Stimulated activated CD4-positive, alpha-beta T cell treated with anti-CD3 and anti-CD28 coated beads, Interleukin-1b, Interleukin-23, amount 100 ng/mL, for 48 hours (primary cell): Measurements from ENCODE around the gene SPTBN1.

Experiments used
- DNase-seq: peaks from one replicate; pipeline ENCODE4 v3.0.0-alpha.2; 2020

SPTBN1 gene

DNA sequence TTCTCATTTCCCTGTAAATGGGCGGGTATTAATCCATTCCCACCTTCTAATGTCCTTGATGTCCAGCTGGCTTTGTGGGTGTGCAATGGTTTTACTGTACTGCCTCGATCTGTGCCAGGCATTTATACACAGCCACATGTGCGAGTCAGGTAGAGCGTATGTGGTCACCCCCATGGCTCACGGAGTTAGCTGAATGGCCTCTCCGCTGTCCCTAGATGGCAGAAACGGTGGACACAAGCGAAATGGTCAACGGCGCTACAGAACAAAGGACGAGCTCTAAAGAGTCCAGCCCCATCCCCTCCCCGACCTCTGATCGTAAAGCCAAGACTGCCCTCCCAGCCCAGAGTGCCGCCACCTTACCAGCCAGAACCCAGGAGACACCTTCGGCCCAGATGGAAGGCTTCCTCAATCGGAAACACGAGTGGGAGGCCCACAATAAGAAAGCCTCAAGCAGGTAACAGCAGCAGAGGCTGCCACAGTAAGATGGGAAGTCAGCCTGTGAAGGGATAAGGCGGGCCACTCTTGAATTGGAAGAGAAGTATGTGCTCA, 208.2 kb downstream of the SPTBN1 start:
- DNase-seq: no peak

DNA sequence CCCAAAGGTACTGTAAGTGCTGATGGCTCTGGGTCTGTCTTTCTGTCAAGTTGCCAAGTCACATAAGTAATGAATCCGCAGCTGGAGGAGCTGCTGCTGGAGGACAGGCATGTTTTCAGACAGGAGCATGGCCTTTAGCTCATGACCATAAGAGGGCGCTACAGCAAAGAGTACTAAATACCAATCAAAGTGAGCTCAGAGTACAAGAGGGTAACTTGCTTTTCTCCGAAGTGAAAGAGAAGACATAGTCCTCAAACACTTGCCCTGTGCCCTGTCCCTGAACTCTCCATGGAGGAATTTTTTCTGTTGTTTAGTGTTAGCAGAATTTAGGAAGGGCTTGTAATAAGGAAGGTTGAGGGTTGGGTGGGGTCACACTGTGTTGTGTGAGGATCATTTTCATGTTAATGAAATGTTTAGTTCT, 209.3 kb downstream of the SPTBN1 start:
- peak; percentile 46 for DNase-seq

DNA sequence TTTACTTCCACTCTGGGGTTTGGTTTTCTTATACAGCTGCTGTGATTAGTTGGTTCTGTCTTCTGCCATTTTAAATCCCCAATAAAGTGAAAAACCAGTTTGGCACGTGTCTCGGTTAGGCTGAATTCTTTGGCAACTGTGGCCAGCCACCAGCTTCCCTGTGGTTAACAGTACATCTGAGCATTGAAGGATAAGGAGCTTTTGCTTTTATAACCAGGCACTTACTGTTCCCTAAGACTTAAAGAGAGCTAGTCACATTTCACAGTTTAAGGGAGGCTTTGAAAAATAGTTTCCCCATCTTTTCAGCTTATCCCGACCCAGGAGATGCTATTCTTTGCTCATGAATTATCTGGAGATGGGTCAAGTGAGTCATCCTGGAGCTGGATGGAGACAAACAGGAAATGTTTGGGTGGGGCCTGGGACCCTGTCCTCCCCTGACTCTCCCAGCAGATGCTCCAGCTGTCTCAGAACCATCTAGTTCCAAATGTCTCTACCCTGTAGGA, 210.1 kb downstream of the SPTBN1 start:
- DNase-seq: no peak

DNA sequence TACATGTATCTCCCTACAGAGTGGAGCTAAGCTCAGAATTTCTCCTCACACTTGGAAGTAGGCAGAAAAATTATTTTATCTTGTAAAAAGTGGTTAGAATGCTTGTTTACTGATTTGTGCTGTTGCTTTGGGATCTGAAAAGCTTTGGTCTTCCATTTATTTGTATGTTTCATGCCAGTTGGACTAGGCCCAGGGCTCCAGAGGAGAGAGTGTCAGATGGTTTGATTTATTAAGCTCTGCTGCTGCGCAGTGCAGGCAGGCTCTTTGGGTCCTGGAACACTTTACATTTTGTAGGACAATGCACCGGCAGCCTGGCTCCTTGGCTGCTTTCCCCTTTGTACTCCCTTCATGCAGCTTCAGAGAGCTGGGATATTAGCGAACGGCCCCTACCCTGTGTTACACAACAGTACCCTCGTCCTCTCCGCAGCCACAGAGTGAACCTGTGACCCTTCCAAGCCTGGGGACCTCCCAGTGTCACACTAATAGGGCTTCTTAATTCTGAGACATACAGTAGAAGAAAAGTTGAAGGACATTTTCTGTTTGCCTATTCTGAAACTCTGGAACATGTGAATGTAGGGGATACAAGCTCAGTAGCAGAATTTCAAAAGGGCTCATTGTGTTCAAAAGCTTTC, 210.6 kb downstream of the SPTBN1 start:
- DNase-seq: no peak

DNA sequence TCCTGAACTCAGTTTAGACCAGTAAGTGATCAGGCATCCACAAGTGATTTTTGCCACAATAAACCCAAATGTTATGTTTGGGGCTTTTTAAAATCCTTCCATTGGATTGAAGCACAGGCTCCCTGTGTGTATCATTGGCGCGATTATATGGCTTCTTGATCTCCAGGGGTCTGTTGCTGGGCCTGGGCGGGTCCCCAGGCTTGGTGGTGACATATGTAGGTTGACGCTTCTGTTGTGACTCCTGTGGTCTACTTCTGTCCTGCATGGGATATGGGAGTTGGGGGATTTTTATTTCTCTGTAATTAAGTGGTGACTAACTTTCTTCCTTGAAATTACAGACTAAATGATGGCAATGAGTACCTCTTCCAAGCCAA, 211.1 kb downstream of the SPTBN1 start:
- DNase-seq: no peak

DNA sequence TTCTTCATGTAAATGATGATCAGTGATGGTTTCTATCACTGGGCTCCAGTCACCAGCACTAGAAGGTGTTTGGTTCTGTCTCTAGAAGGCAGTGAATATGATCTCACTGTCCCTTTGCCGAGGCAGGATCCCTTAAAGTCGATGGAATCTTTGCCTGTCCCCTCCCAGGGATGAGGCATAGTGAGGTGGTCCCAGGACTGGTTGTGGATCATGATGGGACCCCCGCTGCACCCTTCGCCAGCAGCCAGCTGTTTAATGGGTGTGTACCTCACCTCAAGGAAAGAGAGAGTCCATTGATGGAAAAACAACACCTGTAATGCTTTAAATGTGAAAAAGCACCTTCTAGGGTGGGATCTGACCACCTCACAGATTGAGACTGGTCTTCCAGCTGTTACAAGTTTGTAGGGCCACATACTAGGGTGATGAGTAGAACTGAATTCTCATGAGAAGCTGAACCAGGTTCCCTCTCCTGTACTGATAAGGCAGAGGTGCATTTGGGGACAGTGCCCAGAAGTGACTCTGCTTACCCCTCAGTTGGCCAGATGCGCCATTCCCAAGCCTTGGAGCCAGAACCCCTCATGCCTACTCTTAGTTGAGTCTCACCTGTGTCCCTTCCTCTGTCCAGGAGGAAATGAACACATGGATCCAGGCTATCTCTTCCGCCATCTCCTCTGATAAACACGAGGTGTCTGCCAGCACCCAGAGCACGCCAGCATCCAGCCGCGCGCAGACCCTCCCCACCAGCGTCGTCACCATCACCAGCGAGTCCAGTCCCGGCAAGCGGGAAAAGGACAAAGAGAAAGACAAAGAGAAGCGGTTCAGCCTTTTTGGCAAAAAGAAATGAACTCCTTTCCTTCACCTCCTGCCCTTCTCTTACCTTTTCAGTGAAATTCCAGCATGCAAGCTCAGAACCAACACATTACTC, 211.9 kb downstream of the SPTBN1 start:
- no peak for DNase-seq

DNA sequence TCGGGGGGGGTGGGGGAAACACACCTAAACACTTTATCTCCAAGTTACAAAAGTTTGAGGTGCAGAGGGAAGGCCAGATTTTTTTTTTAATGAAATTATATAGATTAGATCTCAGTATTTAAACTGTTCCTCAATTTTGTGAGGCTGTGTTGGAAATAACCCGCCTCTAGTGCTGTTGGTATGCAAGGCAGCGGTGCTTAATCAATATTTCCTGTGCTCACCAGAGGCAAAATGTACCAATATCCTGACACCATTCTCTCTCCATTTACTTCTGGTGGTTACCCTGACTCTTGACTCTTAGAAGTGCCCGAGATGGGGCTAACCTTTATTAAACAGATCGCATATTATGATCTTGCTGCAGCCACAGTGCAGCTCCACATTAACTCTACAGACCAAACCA, 212.6 kb downstream of the SPTBN1 start:
- DNase-seq: no peak

DNA sequence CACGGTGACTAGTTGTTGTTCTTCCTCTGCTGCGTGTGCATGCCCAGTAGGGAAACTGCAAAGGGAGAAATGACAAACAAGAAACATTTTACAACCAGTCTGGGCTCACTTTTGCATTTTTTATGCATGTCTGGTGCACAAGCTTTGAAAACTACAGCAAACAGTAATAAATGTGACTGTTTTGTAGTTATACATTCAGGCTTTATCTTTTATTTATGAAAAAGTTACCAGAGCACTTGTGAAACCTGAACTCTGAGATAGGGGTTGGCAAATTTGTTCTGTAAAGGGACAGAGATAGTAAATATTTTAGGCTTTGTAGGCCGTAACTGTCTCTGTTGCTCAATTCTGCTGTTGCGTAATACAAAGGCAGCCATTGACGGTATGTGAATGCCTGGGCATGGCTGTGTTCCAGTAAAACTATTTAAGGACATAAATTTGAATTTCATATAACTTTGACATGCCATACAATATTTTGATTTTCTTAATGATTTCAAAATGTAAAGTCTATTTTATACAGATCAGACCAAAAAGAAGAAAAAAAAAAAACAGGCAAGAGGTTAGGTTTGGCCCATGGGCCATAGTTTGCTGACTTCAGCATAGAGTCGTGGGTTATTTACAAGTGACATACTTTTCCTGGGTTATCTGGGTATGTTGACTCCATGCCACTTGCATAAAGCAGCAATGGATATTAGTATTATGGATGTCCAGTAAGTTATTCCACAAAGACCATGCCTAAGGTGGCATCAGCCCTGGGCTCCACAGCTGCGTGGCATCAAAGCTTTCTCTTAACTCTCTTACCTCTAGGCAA, 213.8 kb downstream of the SPTBN1 start:
- no peak for DNase-seq

DNA sequence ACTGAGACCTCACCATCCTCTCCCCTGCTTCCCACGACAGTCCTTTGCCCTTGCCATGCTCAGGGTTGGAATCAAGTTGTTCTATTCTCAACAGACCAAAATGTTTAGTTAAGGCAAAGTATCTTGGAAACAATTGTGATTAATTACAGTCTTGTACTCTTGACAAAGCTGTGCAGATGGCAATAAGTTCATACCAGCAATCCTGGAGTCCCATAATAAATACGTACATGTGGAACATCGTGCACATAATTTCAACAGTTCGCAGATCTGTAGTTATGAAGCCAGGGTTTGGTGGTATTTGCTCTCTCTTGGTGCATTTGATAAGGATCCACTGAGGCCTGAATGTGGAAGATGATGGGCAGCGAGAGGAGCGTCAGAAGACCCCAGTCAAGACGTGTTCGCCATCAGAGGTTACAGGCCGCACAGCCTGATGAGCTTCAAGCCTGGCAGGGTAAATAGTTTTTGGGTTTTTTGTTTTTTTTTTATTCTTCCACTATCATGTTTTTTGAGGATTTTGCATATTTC, 214.4 kb downstream of the SPTBN1 start:
- no peak for DNase-seq

DNA sequence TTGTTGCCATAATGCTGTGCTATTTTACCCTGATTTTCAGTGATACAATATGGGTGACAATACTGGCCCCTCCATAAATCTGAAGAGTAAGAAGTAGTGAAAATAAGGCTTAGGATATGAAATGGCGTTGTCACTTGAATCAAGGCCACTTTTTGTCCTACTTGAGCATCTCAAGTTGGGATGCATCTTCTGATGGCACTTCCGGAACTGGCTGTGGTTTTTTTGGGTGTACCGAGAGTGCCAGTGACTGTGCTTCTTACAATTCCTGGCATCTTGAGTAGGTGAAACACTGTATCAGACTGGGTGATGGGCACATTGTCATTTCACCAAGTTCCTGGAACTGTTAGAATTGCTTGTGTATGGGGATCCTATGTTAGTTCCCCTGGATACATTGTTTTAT, 214.9 kb downstream of the SPTBN1 start:
- DNase-seq: no peak

DNA sequence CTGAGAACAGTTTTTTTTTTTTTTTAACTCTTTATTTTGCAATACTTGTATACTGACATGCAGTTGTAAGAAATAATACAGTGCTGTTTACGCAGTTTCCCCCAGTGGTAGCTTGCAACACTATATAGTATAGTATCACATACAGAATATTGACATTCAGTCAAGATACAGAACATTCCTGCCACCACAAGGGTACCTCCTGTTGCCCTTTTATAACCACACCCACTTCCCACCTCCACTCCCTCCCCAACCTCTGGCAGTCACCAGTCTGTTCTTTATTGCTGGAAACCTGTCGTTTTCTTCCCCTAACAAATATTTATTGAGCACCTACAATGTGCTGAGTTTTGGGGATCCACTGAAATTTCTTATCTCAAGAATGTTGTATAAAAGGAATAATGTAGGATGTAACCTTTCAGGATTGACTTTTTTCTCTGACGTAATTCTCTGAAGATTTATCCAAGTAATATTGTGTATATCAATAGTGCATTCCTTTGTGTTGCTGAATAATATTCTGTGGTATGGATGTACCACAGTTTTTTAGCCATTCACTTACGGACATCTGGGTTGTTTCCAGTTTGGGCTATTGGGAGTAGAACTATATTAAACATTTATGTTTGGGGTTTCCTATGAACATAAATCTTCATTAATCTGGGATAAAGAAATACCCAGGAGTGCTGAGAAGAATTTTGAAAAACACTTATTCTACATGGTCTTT, 215.9 kb downstream of the SPTBN1 start:
- DNase-seq: no peak

DNA sequence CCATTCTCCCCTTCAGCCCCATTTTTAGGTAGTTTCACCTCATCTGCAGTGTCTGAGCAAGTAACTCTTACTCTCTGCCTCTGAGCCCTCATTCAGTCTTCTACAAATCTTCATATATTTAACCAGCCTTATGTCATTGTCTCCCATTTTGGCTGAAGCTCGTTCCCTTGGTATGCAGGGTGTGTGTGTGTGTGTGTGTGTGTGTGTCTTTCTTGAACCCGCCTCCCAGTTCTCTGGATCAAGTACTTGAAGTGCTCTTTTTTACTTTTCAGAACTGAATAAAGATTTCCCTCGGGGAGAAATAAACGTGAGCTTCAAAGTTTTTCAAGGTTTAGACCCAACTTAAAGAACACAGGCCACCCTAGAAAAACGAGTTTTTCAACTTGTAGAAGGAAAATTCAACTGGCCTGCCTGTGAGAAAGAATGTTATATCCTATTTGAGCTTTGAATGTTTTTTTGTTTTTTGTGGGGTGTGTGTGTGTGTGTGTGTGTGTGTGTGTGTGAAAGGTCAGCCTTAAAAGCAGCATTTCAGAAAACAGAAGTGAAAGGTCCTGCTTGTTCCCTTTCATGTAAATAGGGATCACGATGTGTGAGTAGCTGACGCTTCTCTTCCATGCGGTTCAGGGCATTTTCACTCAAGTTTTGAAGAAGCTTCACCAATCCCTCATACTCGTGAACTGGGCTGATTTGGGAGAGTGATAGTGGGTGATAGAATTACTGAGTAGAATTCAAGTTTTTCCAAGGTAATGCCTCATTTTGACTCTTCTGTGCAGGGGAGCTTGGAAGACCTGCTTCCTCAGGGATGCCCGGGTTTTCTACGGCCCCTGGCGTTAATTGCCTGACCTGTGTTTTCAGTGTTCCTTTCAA, 216.7 kb downstream of the SPTBN1 start:
- DNase-seq: no peak

DNA sequence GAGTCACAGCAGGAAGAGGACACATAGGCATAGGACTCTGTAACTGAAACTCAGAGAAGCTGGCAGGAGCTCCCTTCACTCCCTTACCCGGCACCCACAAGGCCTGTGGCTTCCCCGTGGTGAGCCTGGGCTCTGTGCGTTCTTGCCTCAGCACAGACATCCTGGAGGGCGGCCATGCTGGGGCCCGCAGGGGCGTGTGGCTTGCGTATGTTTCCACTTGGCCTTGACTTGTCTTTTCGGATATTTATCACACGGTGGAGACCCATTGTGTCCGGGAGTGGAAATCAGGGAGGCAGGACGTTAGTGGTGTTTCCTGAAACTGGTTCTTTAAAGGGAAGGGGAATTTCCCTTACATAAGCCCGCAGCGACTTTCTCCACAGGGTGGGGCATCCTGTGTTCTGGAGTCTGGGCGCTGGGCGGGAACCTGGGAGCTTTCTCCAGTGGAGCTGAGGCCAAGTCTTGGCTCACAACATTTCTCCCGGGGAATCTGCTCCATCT, 217.4 kb downstream of the SPTBN1 start:
- DNase-seq: peak; percentile 47

DNA sequence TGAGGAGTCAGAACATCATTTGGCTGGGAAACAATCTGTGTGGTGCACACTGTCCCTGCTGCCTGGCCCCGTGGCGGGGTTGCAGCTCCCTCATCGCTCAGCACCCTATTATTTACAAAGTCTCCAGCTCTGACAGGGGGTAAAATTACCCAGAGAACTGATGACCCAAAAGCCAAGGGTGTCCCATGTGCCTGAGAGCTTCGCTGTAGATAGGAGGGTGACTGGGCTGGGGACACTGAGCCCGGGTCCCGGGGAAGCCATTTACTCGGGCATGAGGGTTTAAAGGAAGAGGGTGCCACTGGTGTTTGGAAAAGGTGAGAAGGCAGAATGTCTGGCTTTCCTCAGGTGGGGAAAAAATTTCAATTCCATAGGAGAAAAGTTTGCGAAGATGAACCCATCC, 219.2 kb downstream of the SPTBN1 start:
- no peak for DNase-seq

DNA sequence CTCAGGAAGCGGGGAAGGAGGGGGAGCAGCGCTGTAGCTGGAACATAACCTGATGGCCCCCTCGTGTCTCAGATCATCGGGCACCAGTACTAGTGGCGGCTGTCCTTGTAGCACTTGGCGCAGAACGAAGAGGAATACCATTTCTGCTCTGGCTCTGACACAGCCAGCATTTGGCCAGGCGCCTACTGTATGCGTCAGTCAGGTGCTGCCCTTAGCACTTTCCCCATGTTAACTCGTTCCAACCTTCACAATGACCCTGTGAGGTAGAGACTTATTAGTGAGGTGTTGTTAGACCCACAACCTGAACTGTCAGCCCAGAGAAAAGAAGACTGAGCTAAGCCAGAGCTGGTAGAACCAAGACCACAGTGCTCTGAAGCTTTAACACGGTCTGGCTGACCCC, 219.6 kb downstream of the SPTBN1 start:
- no peak for DNase-seq

DNA sequence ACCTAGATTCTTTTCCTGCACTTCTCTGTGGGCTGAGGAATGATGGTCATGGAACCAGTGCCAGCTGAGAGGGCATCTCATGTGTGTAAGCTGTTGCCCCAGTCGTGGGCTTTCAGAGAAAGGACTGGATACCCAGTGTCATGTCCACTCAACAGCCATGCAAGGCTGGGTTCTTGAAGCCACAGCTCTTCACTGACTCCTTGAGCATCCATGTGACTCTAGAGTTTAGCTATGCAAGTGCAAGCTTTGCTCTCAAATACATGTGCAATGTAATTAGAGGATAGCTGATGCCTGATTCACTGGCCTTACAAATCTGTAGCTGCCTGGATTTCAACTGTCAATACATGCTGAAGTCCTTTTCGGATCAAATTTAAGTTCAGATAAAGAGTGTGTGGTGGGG, 220.5 kb downstream of the SPTBN1 start:
- DNase-seq: no peak

DNA sequence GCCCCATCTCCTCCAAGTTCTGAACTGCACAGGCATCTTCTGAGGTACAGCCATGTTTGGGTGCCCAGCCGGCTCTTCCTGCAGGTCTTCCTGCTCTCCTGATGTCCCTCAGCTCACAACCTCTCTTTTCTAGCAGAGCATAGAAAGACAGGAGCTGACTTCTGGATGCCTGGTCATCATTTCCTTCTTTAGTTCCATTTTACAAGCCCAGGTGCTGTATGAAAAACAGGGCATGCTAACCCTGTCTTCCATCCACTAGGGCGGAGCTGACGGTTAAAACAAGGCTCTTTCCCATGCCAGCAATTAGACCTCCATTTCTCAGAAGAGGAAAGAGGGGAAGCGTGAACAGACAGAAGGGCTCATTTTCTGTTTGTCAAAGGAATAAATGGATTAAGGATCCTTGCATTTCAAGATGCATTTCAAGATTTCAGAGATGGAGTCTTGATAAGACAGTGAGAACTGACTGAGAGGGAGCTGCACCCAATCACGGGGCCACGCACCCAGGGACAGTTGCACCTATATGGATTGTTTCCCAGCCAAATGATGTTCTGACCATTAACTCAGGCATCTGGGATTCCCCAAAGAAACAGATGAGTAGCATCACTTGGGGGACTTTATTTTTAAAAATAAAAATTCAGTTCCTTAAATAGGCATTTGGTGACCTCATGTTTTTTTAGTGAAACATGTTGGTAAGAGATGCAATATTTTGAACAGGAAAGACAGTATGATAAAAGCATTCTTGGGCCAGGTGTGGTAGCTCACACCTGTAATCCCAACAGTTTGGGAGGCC, 221.5 kb downstream of the SPTBN1 start:
- DNase-seq: no peak

DNA sequence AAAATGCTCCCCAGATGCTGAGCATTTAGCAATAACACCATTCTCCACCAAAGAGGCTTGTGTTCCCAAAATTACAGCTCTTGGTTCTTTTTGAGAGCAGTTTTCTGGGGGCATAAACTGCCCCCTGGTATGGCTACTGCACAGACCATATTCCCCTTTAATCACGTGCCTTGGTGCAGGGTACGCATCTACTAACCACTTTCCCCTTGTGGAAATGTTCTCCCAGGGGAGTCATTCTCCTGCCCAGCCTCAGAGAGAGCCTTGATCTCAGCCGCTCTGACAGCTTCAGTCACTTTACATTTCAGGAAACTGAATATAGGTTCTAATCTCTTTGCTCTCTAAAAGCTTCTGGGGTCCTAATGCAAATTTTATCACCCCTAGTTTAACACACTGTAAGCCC, 222.6 kb downstream of the SPTBN1 start:
- no peak for DNase-seq

DNA sequence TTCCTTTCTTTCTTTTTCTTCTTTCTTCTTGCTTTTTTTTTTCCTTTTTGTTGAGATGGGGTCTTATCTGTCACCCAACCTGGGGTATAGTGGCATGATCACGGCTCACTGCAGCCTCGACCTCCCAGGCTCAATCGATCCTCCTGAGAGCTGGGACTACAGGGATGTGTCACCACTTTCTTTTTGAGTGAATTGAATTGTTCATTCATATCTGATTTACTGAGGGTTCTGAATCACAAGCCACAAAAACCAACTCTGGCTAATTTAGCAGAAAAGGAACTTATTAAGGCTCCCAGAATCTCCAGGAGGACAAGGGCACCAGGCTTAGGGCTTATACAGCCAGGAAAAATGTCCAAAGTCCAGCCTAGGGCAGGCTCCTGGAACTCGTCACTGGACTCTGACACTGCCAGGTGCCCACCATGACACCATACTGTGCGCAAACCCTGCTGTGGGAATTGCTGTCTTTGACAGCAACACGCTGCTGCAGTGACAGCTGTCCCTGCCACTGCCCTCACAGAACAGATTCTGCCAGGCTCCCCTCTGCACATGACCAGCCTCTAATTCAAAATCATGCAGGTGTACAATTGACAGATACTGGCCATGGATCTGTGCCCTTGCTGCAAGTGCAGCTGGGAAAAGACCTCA, 224.4 kb downstream of the SPTBN1 start:
- peak; percentile 55 for DNase-seq

DNA sequence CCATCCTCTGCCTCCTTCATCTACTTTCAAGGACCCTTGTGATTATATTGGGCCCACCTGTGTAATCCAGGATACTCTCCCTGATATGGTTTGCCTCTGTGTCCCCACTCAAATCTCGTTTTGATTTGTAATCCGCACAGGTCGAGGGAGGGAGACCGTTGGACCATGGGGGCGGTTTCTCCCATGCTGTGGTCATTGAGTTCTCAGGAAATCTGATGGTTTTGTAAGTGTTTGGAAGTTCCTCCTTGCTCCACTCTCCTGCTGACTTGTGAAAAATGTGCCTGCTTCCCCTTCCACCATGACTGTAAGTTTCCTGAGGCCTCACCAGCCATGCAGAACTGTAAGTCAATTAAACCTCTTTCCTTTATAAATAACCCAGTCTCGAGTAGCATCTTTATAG, 225.3 kb downstream of the SPTBN1 start:
- DNase-seq: no peak
